ENCODE data around the gene ERO1A. TPM values are rescaled to one million over a fixed set of nuclear protein-coding genes. Genes with fewer than 3 reads are reported as not detected.

The ERO1A gene
- total RNA-seq, 3 donors from 2014 or later = 28.6 to 43.6 (median 37.0) TPM

- peaks cover 12% of the 10 kb centered on the region for H3K36me3 ChIP-seq
- H3K4me1 ChIP-seq = no peaks in the 10 kb centered on the region
- DNase-seq (ENCODE audit: low spot score in 2 of 2) = no peak
- H3K27me3 ChIP-seq = no peaks in the 10 kb centered on the region
- TF ChIP-seq CTCF (IDR thresholded peaks at IDR 0.05) (no peak), POLR2AphosphoS5 (IDR thresholded peaks at IDR 0.05) (no peak), POLR2A (IDR thresholded peaks at IDR 0.05) (no peak)
- no peak overlapping the region for H3K4me3 ChIP-seq
- intact Hi-C loops (cut with DNase I; ENCODE audit: low total_unique reads) = no loop called here
- no peak overlapping the region for H3K27ac ChIP-seq
- H3K9me3 ChIP-seq = no peaks in the 10 kb centered on the region
Measured at GRCh38 chr14:52724360-52724644, 28.9 kb upstream of the ERO1A start.

GRCh38 chr14:52723514-52724359 lies 28.4 kb upstream of the ERO1A start:
- Histone ChIP-seq H3K9me3 (no peaks in the 10 kb centered on the region), H3K4me3 (no peak overlapping the region), H3K27me3 (no peaks in the 10 kb centered on the region), H3K4me1 (no peaks in the 10 kb centered on the region), H3K36me3 (peaks cover 12% of the 10 kb centered on the region), H3K27ac (no peak overlapping the region)
- TF ChIP-seq CTCF (IDR thresholded peaks at IDR 0.05) = no peak
- no peak for TF ChIP-seq POLR2AphosphoS5 (IDR thresholded peaks at IDR 0.05)
- no peak for TF ChIP-seq POLR2A (IDR thresholded peaks at IDR 0.05)
- DNase-seq (ENCODE audit: low spot score in 2 of 2) = no peak
- intact Hi-C loops (cut with DNase I; ENCODE audit: low total_unique reads) = no loop called here

- no peak overlapping the region for H3K27ac ChIP-seq
- DNase-seq (ENCODE audit: low spot score in 2 of 2) = no peak
- intact Hi-C loops (cut with DNase I; ENCODE audit: low total_unique reads) = no loop called here
- H3K4me1 ChIP-seq = no peaks in the 10 kb centered on the region
- peaks cover 7% of the 10 kb centered on the region for H3K36me3 ChIP-seq
- H3K9me3 ChIP-seq = no peaks in the 10 kb centered on the region
- H3K4me3 ChIP-seq = no peak overlapping the region
- H3K27me3 ChIP-seq = no peaks in the 10 kb centered on the region
- TF ChIP-seq CTCF (IDR thresholded peaks at IDR 0.05) (no peak), POLR2A (IDR thresholded peaks at IDR 0.05) (no peak)
Measured at GRCh38 chr14:52716155-52716554, 20.8 kb upstream of the ERO1A start.

GRCh38 chr14:52711666-52712065 lies 16.3 kb upstream of the ERO1A start:
- H3K27me3 ChIP-seq = no peaks in the 10 kb centered on the region
- H3K36me3 ChIP-seq = peaks cover 7% of the 10 kb centered on the region
- no peak for DNase-seq (ENCODE audit: low spot score in 2 of 2)
- no peak overlapping the region for H3K27ac ChIP-seq
- H3K4me1 ChIP-seq = peaks cover 4 to 12% of the 10 kb centered on the region in 2 donors
- no peaks in the 10 kb centered on the region for H3K9me3 ChIP-seq
- intact Hi-C loops (cut with DNase I; ENCODE audit: low total_unique reads) = no loop called here
- H3K4me3 ChIP-seq = no peak overlapping the region
- TF ChIP-seq POLR2A (IDR thresholded peaks at IDR 0.05) = no peak
- TF ChIP-seq POLR2AphosphoS5 (IDR thresholded peaks at IDR 0.05) = no peak
- no peak for TF ChIP-seq CTCF (IDR thresholded peaks at IDR 0.05)
